ENCODE measurements around the gene GRID1.
A peak's percentile ranks its signal among the peaks of the same experiment; 100 is the strongest.

GRID1 gene

GRCh38 chr10:86263907-86264306, 102.7 kb downstream of the GRID1 start:
- Histone ChIP-seq H3K27me3 (replicated peaks; ENCODE audit: insufficient read depth, low read length) (no peaks in the 10 kb centered on the region), H4K20me1 (ENCODE audit: insufficient read depth, low read length) (no peaks in the 10 kb centered on the region), H2AFZ (ENCODE audit: low read length) (no peak overlapping the region), H3K9me2 (replicated peaks; ENCODE audit: insufficient read depth, low read length) (no peaks in the 10 kb centered on the region), H3K9ac (ENCODE audit: low read length) (no peak overlapping the region), H3K4me2 (ENCODE audit: low read depth, low read length) (no peak overlapping the region), H3K9me3 (replicated peaks; ENCODE audit: insufficient read depth, low read length) (no peaks in the 10 kb centered on the region), H3K27ac (ENCODE audit: low read length) (no peak overlapping the region), H3K4me3 (ENCODE audit: low read length) (no peak overlapping the region), H3K4me1 (ENCODE audit: low read length) (no peaks in the 10 kb centered on the region), H3F3A (ENCODE audit: insufficient read depth, low read length) (no peaks in the 10 kb centered on the region), H3K36me3 (replicated peaks; ENCODE audit: insufficient read depth, low read length) (no peaks in the 10 kb centered on the region), H3K79me2 (ENCODE audit: low read length) (no peaks in the 10 kb centered on the region)
- no peak for TF ChIP-seq CTCF (IDR thresholded peaks at IDR 0.05; ENCODE audit: low read length)
- TF ChIP-seq EZH2phosphoT487 (IDR thresholded peaks at IDR 0.05; ENCODE audit: low read length), result no peak
- TF ChIP-seq EZH2 (optimal IDR thresholded peaks at IDR 0.05; ENCODE audit: low read depth, low read length), result no peak
- no peak for DNase-seq

GRCh38 chr10:86263209-86263608, 103.4 kb downstream of the GRID1 start:
- no peak for DNase-seq
- Histone ChIP-seq H3F3A (ENCODE audit: insufficient read depth, low read length) (no peaks in the 10 kb centered on the region), H3K79me2 (ENCODE audit: low read length) (no peaks in the 10 kb centered on the region), H3K4me1 (ENCODE audit: low read length) (no peaks in the 10 kb centered on the region), H3K27ac (ENCODE audit: low read length) (no peak overlapping the region), H3K9ac (ENCODE audit: low read length) (no peak overlapping the region), H4K20me1 (ENCODE audit: insufficient read depth, low read length) (no peaks in the 10 kb centered on the region), H3K9me2 (replicated peaks; ENCODE audit: insufficient read depth, low read length) (no peaks in the 10 kb centered on the region), H3K27me3 (replicated peaks; ENCODE audit: insufficient read depth, low read length) (no peaks in the 10 kb centered on the region), H3K9me3 (replicated peaks; ENCODE audit: insufficient read depth, low read length) (no peaks in the 10 kb centered on the region), H3K4me2 (ENCODE audit: low read depth, low read length) (no peak overlapping the region), H3K4me3 (ENCODE audit: low read length) (no peak overlapping the region), H2AFZ (ENCODE audit: low read length) (no peak overlapping the region), H3K36me3 (replicated peaks; ENCODE audit: insufficient read depth, low read length) (no peaks in the 10 kb centered on the region)
- TF ChIP-seq CTCF (IDR thresholded peaks at IDR 0.05; ENCODE audit: low read length) (no peak), EZH2 (optimal IDR thresholded peaks at IDR 0.05; ENCODE audit: low read depth, low read length) (no peak), EZH2phosphoT487 (IDR thresholded peaks at IDR 0.05; ENCODE audit: low read length) (no peak)

- TF ChIP-seq EZH2phosphoT487 (IDR thresholded peaks at IDR 0.05; ENCODE audit: low read length) (no peak), EZH2 (optimal IDR thresholded peaks at IDR 0.05; ENCODE audit: low read depth, low read length) (no peak), CTCF (IDR thresholded peaks at IDR 0.05; ENCODE audit: low read length) (no peak)
- Histone ChIP-seq H3K9me3 (replicated peaks; ENCODE audit: insufficient read depth, low read length) (no peaks in the 10 kb centered on the region), H3K4me1 (ENCODE audit: low read length) (no peaks in the 10 kb centered on the region), H2AFZ (ENCODE audit: low read length) (peak overlapping the region; percentile 61), H3F3A (ENCODE audit: insufficient read depth, low read length) (no peaks in the 10 kb centered on the region), H3K79me2 (ENCODE audit: low read length) (no peaks in the 10 kb centered on the region), H3K9ac (ENCODE audit: low read length) (no peak overlapping the region), H3K27me3 (replicated peaks; ENCODE audit: insufficient read depth, low read length) (no peaks in the 10 kb centered on the region), H3K4me3 (ENCODE audit: low read length) (peak overlapping the region; percentile 43), H4K20me1 (ENCODE audit: insufficient read depth, low read length) (no peaks in the 10 kb centered on the region), H3K36me3 (replicated peaks; ENCODE audit: insufficient read depth, low read length) (no peaks in the 10 kb centered on the region), H3K4me2 (ENCODE audit: low read depth, low read length) (peak overlapping the region; percentile 70; the same call in 1 of the 2 replicates), H3K9me2 (replicated peaks; ENCODE audit: insufficient read depth, low read length) (no peaks in the 10 kb centered on the region), H3K27ac (ENCODE audit: low read length) (no peak overlapping the region)
- DNase-seq, result no peak
These were observed 103.9 kb downstream of the GRID1 start for GRCh38 chr10:86262688-86263181.
